ENCODE data around the gene OR2C3. TPM values are rescaled to one million over a fixed set of nuclear protein-coding genes. Genes with fewer than 3 reads are reported as not detected.
A peak's percentile ranks its signal among the peaks of the same experiment; 100 is the strongest.
"Not testable (repeated sequence)": the region's sequence is repeated elsewhere in the genome, so short reads cannot be mapped to it uniquely, and the experiment has no call there.

OR2C3 gene
- total RNA-seq, 2 experiments from 2014 or later = not detected

GRCh38 chr1:247530785-247531184, 5.5 kb downstream of the OR2C3 start:
- peak in 2 of 14 experiments; percentile 3 to 11 for DNase-seq
- POLR2A ChIA-PET = no interaction called here
- no peaks in the 10 kb centered on the region for H3K4me1 Mint-ChIP-seq (ENCODE audit: low read depth)
- H3K36me3 ChIP-seq (ENCODE audit: insufficient read depth, low read length) = no peaks in the 10 kb centered on the region
- H3K27ac ChIP-seq (ENCODE audit: low read depth in 1 of 2, low read length in 2 of 2) = no peak overlapping the region
- H3K27me3 ChIP-seq (ENCODE audit: control insufficient read depth in 1 of 2, insufficient read depth in 2 of 2, low read length in 2 of 2) = peaks cover 3 to 9% of the 10 kb centered on the region in 2 experiments
- CTCF ChIA-PET = no interaction called here
- H3K4me3 Mint-ChIP-seq = no peak overlapping the region
- H3K27me3 Mint-ChIP-seq = peaks cover 50% of the 10 kb centered on the region
- no peaks in the 10 kb centered on the region for H3K9me3 Mint-ChIP-seq
- TF ChIP-seq, protein P1, sequence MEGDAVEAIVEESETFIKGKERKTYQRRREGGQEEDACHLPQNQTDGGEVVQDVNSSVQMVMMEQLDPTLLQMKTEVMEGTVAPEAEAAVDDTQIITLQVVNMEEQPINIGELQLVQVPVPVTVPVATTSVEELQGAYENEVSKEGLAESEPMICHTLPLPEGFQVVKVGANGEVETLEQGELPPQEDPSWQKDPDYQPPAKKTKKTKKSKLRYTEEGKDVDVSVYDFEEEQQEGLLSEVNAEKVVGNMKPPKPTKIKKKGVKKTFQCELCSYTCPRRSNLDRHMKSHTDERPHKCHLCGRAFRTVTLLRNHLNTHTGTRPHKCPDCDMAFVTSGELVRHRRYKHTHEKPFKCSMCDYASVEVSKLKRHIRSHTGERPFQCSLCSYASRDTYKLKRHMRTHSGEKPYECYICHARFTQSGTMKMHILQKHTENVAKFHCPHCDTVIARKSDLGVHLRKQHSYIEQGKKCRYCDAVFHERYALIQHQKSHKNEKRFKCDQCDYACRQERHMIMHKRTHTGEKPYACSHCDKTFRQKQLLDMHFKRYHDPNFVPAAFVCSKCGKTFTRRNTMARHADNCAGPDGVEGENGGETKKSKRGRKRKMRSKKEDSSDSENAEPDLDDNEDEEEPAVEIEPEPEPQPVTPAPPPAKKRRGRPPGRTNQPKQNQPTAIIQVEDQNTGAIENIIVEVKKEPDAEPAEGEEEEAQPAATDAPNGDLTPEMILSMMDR (IDR thresholded peaks at IDR 0.05) = no peak
- H3K27ac Mint-ChIP-seq = no peak overlapping the region
- H3K9me3 ChIP-seq (ENCODE audit: control insufficient read depth in 1 of 2, insufficient read depth in 1 of 2, low read length in 2 of 2) = peaks cover 0 to 12% of the 10 kb centered on the region in 2 experiments
- H3K4me3 ChIP-seq (ENCODE audit: low read length) = no peak overlapping the region
- intact Hi-C loops (cut with DNase I, micrococcal nuclease) = no loop called here
- no peaks in the 10 kb centered on the region for H3K36me3 Mint-ChIP-seq (ENCODE audit: low read depth)
- no peak for ATAC-seq (ENCODE audit: poor library complexity)
- no peaks in the 10 kb centered on the region for H3K4me1 ChIP-seq (ENCODE audit: insufficient read depth, low read length)

DNA sequence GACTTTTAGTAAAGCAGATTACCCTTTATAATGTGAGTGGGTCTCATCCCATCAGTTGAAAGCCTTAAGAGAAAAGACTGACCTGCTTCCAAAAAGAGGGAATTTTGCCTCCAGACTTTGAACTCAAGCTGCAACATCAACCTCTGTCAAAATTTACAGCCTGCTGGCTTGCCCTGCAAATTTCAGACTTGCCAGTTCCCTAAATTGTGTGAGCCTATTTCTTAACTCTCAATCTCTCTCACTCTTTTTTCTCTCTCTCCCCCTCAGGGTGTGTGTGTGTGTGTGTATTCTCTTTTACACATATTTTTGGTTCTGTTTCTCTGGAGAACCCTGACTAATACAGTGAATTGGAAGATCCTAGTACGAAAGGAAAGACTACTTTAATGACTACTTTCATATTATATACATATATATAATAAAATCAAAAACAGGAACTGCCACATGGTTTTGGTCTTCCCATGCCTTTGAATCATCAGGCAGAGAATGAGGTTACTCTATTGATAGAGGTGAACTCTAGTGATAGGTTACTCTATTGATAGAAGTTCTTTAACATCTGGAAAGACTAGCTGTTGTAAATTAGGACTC, 6.4 kb downstream of the OR2C3 start:
- H3K4me3 ChIP-seq (ENCODE audit: low read length) = no peak overlapping the region
- no peak for ATAC-seq (ENCODE audit: poor library complexity)
- H3K9me3 ChIP-seq (ENCODE audit: control insufficient read depth in 1 of 2, insufficient read depth in 1 of 2, low read length in 2 of 2) = peaks cover 0 to 12% of the 10 kb centered on the region in 2 experiments
- intact Hi-C loops (cut with DNase I, micrococcal nuclease) = no loop called here
- DNase-seq = no peak
- H3K4me1 Mint-ChIP-seq (ENCODE audit: low read depth) = no peaks in the 10 kb centered on the region
- H3K27me3 ChIP-seq (ENCODE audit: control insufficient read depth in 1 of 2, insufficient read depth in 2 of 2, low read length in 2 of 2) = peaks cover 0 to 9% of the 10 kb centered on the region in 2 experiments
- H3K27ac Mint-ChIP-seq = no peak overlapping the region
- no peaks in the 10 kb centered on the region for H3K36me3 ChIP-seq (ENCODE audit: insufficient read depth, low read length)
- H3K4me3 Mint-ChIP-seq = no peak overlapping the region
- H3K4me1 ChIP-seq (ENCODE audit: insufficient read depth, low read length) = no peaks in the 10 kb centered on the region
- H3K36me3 Mint-ChIP-seq (ENCODE audit: low read depth) = no peaks in the 10 kb centered on the region
- CTCF ChIA-PET = no interaction called here
- peaks cover 50% of the 10 kb centered on the region for H3K27me3 Mint-ChIP-seq
- no peaks in the 10 kb centered on the region for H3K9me3 Mint-ChIP-seq
- POLR2A ChIA-PET = no interaction called here
- H3K27ac ChIP-seq (ENCODE audit: low read depth in 1 of 2, low read length in 2 of 2) = no peak overlapping the region
- TF ChIP-seq, protein P1 (IDR thresholded peaks at IDR 0.05) = no peak

GRCh38 chr1:247528812-247529474, 7.3 kb downstream of the OR2C3 start:
- Mint-ChIP-seq H3K27me3 (peaks cover 55% of the 10 kb centered on the region), H3K4me1 (ENCODE audit: low read depth) (no peaks in the 10 kb centered on the region), H3K4me3 (no peak overlapping the region), H3K9me3 (no peaks in the 10 kb centered on the region), H3K36me3 (ENCODE audit: low read depth) (no peaks in the 10 kb centered on the region), H3K27ac (no peak overlapping the region)
- peaks cover 0 to 9% of the 10 kb centered on the region in 2 experiments for H3K27me3 ChIP-seq (ENCODE audit: control insufficient read depth in 1 of 2, insufficient read depth in 2 of 2, low read length in 2 of 2)
- ChIA-PET CTCF (no interaction called here), POLR2A (no interaction called here)
- TF ChIP-seq, protein P1 (IDR thresholded peaks at IDR 0.05) = no peak
- H3K27ac ChIP-seq (ENCODE audit: low read depth in 1 of 2, low read length in 2 of 2) = no peak overlapping the region
- H3K36me3 ChIP-seq (ENCODE audit: insufficient read depth, low read length) = no peaks in the 10 kb centered on the region
- intact Hi-C loops (cut with DNase I, micrococcal nuclease) = no loop called here
- ATAC-seq (ENCODE audit: poor library complexity) (no peak), DNase-seq (no peak)
- no peaks in the 10 kb centered on the region for H3K4me1 ChIP-seq (ENCODE audit: insufficient read depth, low read length)
- peaks cover 0 to 12% of the 10 kb centered on the region in 2 experiments for H3K9me3 ChIP-seq (ENCODE audit: control insufficient read depth in 1 of 2, insufficient read depth in 1 of 2, low read length in 2 of 2)
- H3K4me3 ChIP-seq (ENCODE audit: low read length) = no peak overlapping the region

GRCh38 chr1:247521886-247522285, 14.4 kb downstream of the OR2C3 start:
- POLR2A ChIA-PET; H3K4me1 Mint-ChIP-seq (ENCODE audit: low read depth); H3K4me3 ChIP-seq (ENCODE audit: low read length); intact Hi-C loops (cut with DNase I, micrococcal nuclease); H3K36me3 Mint-ChIP-seq (ENCODE audit: low read depth); H3K9me3 Mint-ChIP-seq; CTCF ChIA-PET; DNase-seq; H3K36me3 ChIP-seq (ENCODE audit: insufficient read depth, low read length); H3K4me3 Mint-ChIP-seq; ATAC-seq (ENCODE audit: poor library complexity); H3K4me1 ChIP-seq (ENCODE audit: insufficient read depth, low read length); H3K27me3 ChIP-seq (ENCODE audit: control insufficient read depth in 1 of 2, insufficient read depth in 2 of 2, low read length in 2 of 2); H3K27ac ChIP-seq (ENCODE audit: low read depth in 1 of 2, low read length in 2 of 2); H3K27ac Mint-ChIP-seq: not testable (repeated sequence)
- H3K9me3 ChIP-seq (ENCODE audit: control insufficient read depth in 1 of 2, insufficient read depth in 1 of 2, low read length in 2 of 2) = peaks cover 0 to 25% of the 10 kb centered on the region in 2 experiments
- peaks cover 21% of the 10 kb centered on the region for H3K27me3 Mint-ChIP-seq

Measured in CD4-positive, alpha-beta T cell (primary cell).